Measurements from ENCODE around the gene STAM. TPM values are rescaled to one million over a fixed set of nuclear protein-coding genes. Genes with fewer than 3 reads are reported as not detected.
"Not testable (repeated sequence)": the region's sequence is repeated elsewhere in the genome, so short reads cannot be mapped to it uniquely, and the experiment has no call there.

STAM gene
- total RNA-seq, 1 donor from 2014 or later = 20.4 TPM

- H3K4me3 ChIP-seq (ENCODE audit: low read length in 3 of 3) = peak within 1 kb of the TSS; percentile 80 to 87 (median 85)
- no peaks in the 10 kb centered on the region for H3K27me3 ChIP-seq (ENCODE audit: control insufficient read depth in 3 of 3, insufficient read depth in 3 of 3, low read length in 3 of 3)
- peaks cover 6 to 10% (median 7%) of the 10 kb centered on the region in 3 donors for H3K4me1 ChIP-seq (ENCODE audit: control insufficient read depth in 3 of 3, insufficient read depth in 3 of 3, low read length in 3 of 3)
- H3K9me3 ChIP-seq (ENCODE audit: control insufficient read depth in 3 of 3, low read length in 3 of 3) = no peaks in the 10 kb centered on the region
- H3K27ac ChIP-seq (ENCODE audit: low read depth, low read length) = peak within 1 kb of the TSS; percentile 97
- no peaks in the 10 kb centered on the region for H3K36me3 ChIP-seq (ENCODE audit: control insufficient read depth in 3 of 3, insufficient read depth in 3 of 3, low read length in 3 of 3)
- H3K9ac ChIP-seq (ENCODE audit: low read depth in 1 of 3, low read length in 3 of 3) = peak within 1 kb of the TSS; percentile 79 to 95 (median 82)
These were observed 26.7 kb upstream of the STAM start, which contains the start of gene HACD1 for GRCh38 chr10:17617031-17617911. Gene HACD1 (minus strand): TSS chr10:17617374. CDS start chr10:17617339, 35 bp downstream.

- H3K9me3 ChIP-seq (ENCODE audit: control insufficient read depth in 3 of 3, low read length in 3 of 3) = no peaks in the 10 kb centered on the region
- peaks cover 5 to 6% (median 6%) of the 10 kb centered on the region in 3 donors for H3K4me1 ChIP-seq (ENCODE audit: control insufficient read depth in 3 of 3, insufficient read depth in 3 of 3, low read length in 3 of 3)
- H3K9ac ChIP-seq (ENCODE audit: low read depth in 1 of 3, low read length in 3 of 3) = no peak overlapping the region
- no peak overlapping the region for H3K27ac ChIP-seq (ENCODE audit: low read depth, low read length)
- H3K36me3 ChIP-seq (ENCODE audit: control insufficient read depth in 3 of 3, insufficient read depth in 3 of 3, low read length in 3 of 3) = no peaks in the 10 kb centered on the region
- no peak overlapping the region for H3K4me3 ChIP-seq (ENCODE audit: low read length in 3 of 3)
- H3K27me3 ChIP-seq (ENCODE audit: control insufficient read depth in 3 of 3, insufficient read depth in 3 of 3, low read length in 3 of 3) = no peaks in the 10 kb centered on the region
These were observed 21.9 kb upstream of the STAM start for GRCh38 chr10:17622061-17622460.

GRCh38 chr10:17624996-17625395 lies 19.0 kb upstream of the STAM start:
- no peak overlapping the region for H3K4me3 ChIP-seq (ENCODE audit: low read length in 3 of 3)
- no peaks in the 10 kb centered on the region for H3K36me3 ChIP-seq (ENCODE audit: control insufficient read depth in 3 of 3, insufficient read depth in 3 of 3, low read length in 3 of 3)
- no peaks in the 10 kb centered on the region for H3K4me1 ChIP-seq (ENCODE audit: control insufficient read depth in 3 of 3, insufficient read depth in 3 of 3, low read length in 3 of 3)
- no peak overlapping the region for H3K27ac ChIP-seq (ENCODE audit: low read depth, low read length)
- no peaks in the 10 kb centered on the region for H3K27me3 ChIP-seq (ENCODE audit: control insufficient read depth in 3 of 3, insufficient read depth in 3 of 3, low read length in 3 of 3)
- H3K9ac ChIP-seq (ENCODE audit: low read depth in 1 of 3, low read length in 3 of 3) = no peak overlapping the region
- no peaks in the 10 kb centered on the region for H3K9me3 ChIP-seq (ENCODE audit: control insufficient read depth in 3 of 3, low read length in 3 of 3)

- Histone ChIP-seq H3K9me3 (ENCODE audit: control insufficient read depth in 3 of 3, low read length in 3 of 3) (no peaks in the 10 kb centered on the region), H3K4me1 (ENCODE audit: control insufficient read depth in 3 of 3, insufficient read depth in 3 of 3, low read length in 3 of 3) (no peaks in the 10 kb centered on the region), H3K36me3 (ENCODE audit: control insufficient read depth in 3 of 3, insufficient read depth in 3 of 3, low read length in 3 of 3) (no peaks in the 10 kb centered on the region), H3K9ac (ENCODE audit: low read depth in 1 of 3, low read length in 3 of 3) (no peak overlapping the region), H3K27me3 (ENCODE audit: control insufficient read depth in 3 of 3, insufficient read depth in 3 of 3, low read length in 3 of 3) (no peaks in the 10 kb centered on the region), H3K27ac (ENCODE audit: low read depth, low read length) (no peak overlapping the region), H3K4me3 (ENCODE audit: low read length in 3 of 3) (no peak overlapping the region)
These were observed 17.3 kb upstream of the STAM start for GRCh38 chr10:17626656-17627055.

- not testable (repeated sequence) for H3K27me3 ChIP-seq (ENCODE audit: control insufficient read depth in 3 of 3, insufficient read depth in 3 of 3, low read length in 3 of 3); H3K4me1 ChIP-seq (ENCODE audit: control insufficient read depth in 3 of 3, insufficient read depth in 3 of 3, low read length in 3 of 3); H3K36me3 ChIP-seq (ENCODE audit: control insufficient read depth in 3 of 3, insufficient read depth in 3 of 3, low read length in 3 of 3); H3K9me3 ChIP-seq (ENCODE audit: control insufficient read depth in 3 of 3, low read length in 3 of 3); H3K27ac ChIP-seq (ENCODE audit: low read depth, low read length); H3K4me3 ChIP-seq (ENCODE audit: low read length in 3 of 3); H3K9ac ChIP-seq (ENCODE audit: low read depth in 1 of 3, low read length in 3 of 3)
These were observed 11.4 kb upstream of the STAM start for GRCh38 chr10:17632590-17632989.

GRCh38 chr10:17633353-17633752 lies 10.6 kb upstream of the STAM start:
- H3K9me3 ChIP-seq (ENCODE audit: control insufficient read depth in 3 of 3, low read length in 3 of 3) = no peaks in the 10 kb centered on the region
- no peak overlapping the region for H3K4me3 ChIP-seq (ENCODE audit: low read length in 3 of 3)
- no peaks in the 10 kb centered on the region for H3K4me1 ChIP-seq (ENCODE audit: control insufficient read depth in 3 of 3, insufficient read depth in 3 of 3, low read length in 3 of 3)
- no peaks in the 10 kb centered on the region for H3K36me3 ChIP-seq (ENCODE audit: control insufficient read depth in 3 of 3, insufficient read depth in 3 of 3, low read length in 3 of 3)
- H3K9ac ChIP-seq (ENCODE audit: low read depth in 1 of 3, low read length in 3 of 3) = no peak overlapping the region
- no peak overlapping the region for H3K27ac ChIP-seq (ENCODE audit: low read depth, low read length)
- H3K27me3 ChIP-seq (ENCODE audit: control insufficient read depth in 3 of 3, insufficient read depth in 3 of 3, low read length in 3 of 3) = no peaks in the 10 kb centered on the region

GRCh38 chr10:17637869-17638268 lies 6.1 kb upstream of the STAM start:
- no peaks in the 10 kb centered on the region for H3K27me3 ChIP-seq (ENCODE audit: control insufficient read depth in 3 of 3, insufficient read depth in 3 of 3, low read length in 3 of 3)
- no peak overlapping the region for H3K27ac ChIP-seq (ENCODE audit: low read depth, low read length)
- H3K9ac ChIP-seq (ENCODE audit: low read depth in 1 of 3, low read length in 3 of 3) = no peak overlapping the region
- H3K4me1 ChIP-seq (ENCODE audit: control insufficient read depth in 3 of 3, insufficient read depth in 3 of 3, low read length in 3 of 3) = peaks cover 0 to 5% (median 2%) of the 10 kb centered on the region in 3 donors
- H3K4me3 ChIP-seq (ENCODE audit: low read length in 3 of 3) = no peak overlapping the region
- no peaks in the 10 kb centered on the region for H3K9me3 ChIP-seq (ENCODE audit: control insufficient read depth in 3 of 3, low read length in 3 of 3)
- H3K36me3 ChIP-seq (ENCODE audit: control insufficient read depth in 3 of 3, insufficient read depth in 3 of 3, low read length in 3 of 3) = no peaks in the 10 kb centered on the region

- no peaks in the 10 kb centered on the region for H3K9me3 ChIP-seq (ENCODE audit: control insufficient read depth in 3 of 3, low read length in 3 of 3)
- H3K36me3 ChIP-seq (ENCODE audit: control insufficient read depth in 3 of 3, insufficient read depth in 3 of 3, low read length in 3 of 3) = peaks cover 0 to 3% (median 0%) of the 10 kb centered on the region in 3 donors
- H3K27me3 ChIP-seq (ENCODE audit: control insufficient read depth in 3 of 3, insufficient read depth in 3 of 3, low read length in 3 of 3) = no peaks in the 10 kb centered on the region
- H3K9ac ChIP-seq (ENCODE audit: low read depth in 1 of 3, low read length in 3 of 3) = no peak overlapping the region
- no peak overlapping the region for H3K27ac ChIP-seq (ENCODE audit: low read depth, low read length)
- H3K4me3 ChIP-seq (ENCODE audit: low read length in 3 of 3) = no peak overlapping the region
- peaks cover 4 to 14% (median 14%) of the 10 kb centered on the region in 3 donors for H3K4me1 ChIP-seq (ENCODE audit: control insufficient read depth in 3 of 3, insufficient read depth in 3 of 3, low read length in 3 of 3)
These were observed 3.6 kb upstream of the STAM start for GRCh38 chr10:17640331-17640816.

GRCh38 chr10:17643339-17643754 lies 604 bp upstream of the STAM start:
- Histone ChIP-seq H3K9me3 (ENCODE audit: control insufficient read depth in 3 of 3, low read length in 3 of 3) (no peaks in the 10 kb centered on the region), H3K27me3 (ENCODE audit: control insufficient read depth in 3 of 3, insufficient read depth in 3 of 3, low read length in 3 of 3) (no peaks in the 10 kb centered on the region), H3K4me1 (ENCODE audit: control insufficient read depth in 3 of 3, insufficient read depth in 3 of 3, low read length in 3 of 3) (peaks cover 15 to 26% (median 24%) of the 10 kb centered on the region in 3 donors), H3K27ac (ENCODE audit: low read depth, low read length) (peak overlapping the region; percentile 97), H3K36me3 (ENCODE audit: control insufficient read depth in 3 of 3, insufficient read depth in 3 of 3, low read length in 3 of 3) (peaks cover 0 to 3% (median 0%) of the 10 kb centered on the region in 3 donors), H3K9ac (ENCODE audit: low read depth in 1 of 3, low read length in 3 of 3) (peak overlapping the region; percentile 97 to 98 (median 97)), H3K4me3 (ENCODE audit: low read length in 3 of 3) (peak overlapping the region; percentile 94 to 100 (median 97))

- peaks cover 0 to 3% (median 0%) of the 10 kb centered on the region in 3 donors for H3K36me3 ChIP-seq (ENCODE audit: control insufficient read depth in 3 of 3, insufficient read depth in 3 of 3, low read length in 3 of 3)
- peak overlapping the region; percentile 97 to 98 (median 97) for H3K9ac ChIP-seq (ENCODE audit: low read depth in 1 of 3, low read length in 3 of 3)
- H3K27me3 ChIP-seq (ENCODE audit: control insufficient read depth in 3 of 3, insufficient read depth in 3 of 3, low read length in 3 of 3) = no peaks in the 10 kb centered on the region
- H3K4me3 ChIP-seq (ENCODE audit: low read length in 3 of 3) = peak overlapping the region; percentile 94 to 100 (median 97)
- H3K27ac ChIP-seq (ENCODE audit: low read depth, low read length) = peak overlapping the region; percentile 97
- H3K9me3 ChIP-seq (ENCODE audit: control insufficient read depth in 3 of 3, low read length in 3 of 3) = no peaks in the 10 kb centered on the region
- peaks cover 15 to 26% (median 24%) of the 10 kb centered on the region in 3 donors for H3K4me1 ChIP-seq (ENCODE audit: control insufficient read depth in 3 of 3, insufficient read depth in 3 of 3, low read length in 3 of 3)
These were observed 563 bp downstream of the STAM start for GRCh38 chr10:17644485-17644943.
